Parathyroid adenoma (tissue), 2 donors: ENCODE data around the gene AATF.

ENCODE experiments used
- H2AFZ ChIP-seq: fragments of 300-600 bp; sonication (generic); one replicate; pipeline ENCODE4 v1.7.0; 2017; ENCODE audit warnings: antibody characterized with exemption, mild to moderate bottlenecking
- H3K27ac ChIP-seq: fragments of 300-600 bp; sonication (generic); one replicate; pipeline ENCODE4 v1.7.0; 2017
- H3K27me3 ChIP-seq: fragments of 300-600 bp; sonication (generic); one replicate; pipeline ENCODE4 v1.7.0; 2017; ENCODE audit warnings: low read length; ENCODE audit not compliant: control insufficient read depth, insufficient read depth
- H3K36me3 ChIP-seq: fragments of 300-600 bp; sonication (generic); one replicate; pipeline ENCODE4 v1.7.0; 2017; ENCODE audit warnings: low read length; ENCODE audit not compliant: control insufficient read depth, insufficient read depth
- H3K4me1 ChIP-seq: fragments of 300-600 bp; sonication (generic); one replicate; pipeline ENCODE4 v1.7.0; 2017; ENCODE audit warnings: control low read depth
- H3K4me2 ChIP-seq: fragments of 300-600 bp; sonication (generic); one replicate; pipeline ENCODE4 v1.7.0; 2017; ENCODE audit warnings: low read length
- H3K4me3 ChIP-seq: fragments of 300-600 bp; sonication (generic); one replicate; pipeline ENCODE4 v1.7.0; 2017; ENCODE audit warnings: low read depth, low read length
- H3K79me2 ChIP-seq: fragments of 300-600 bp; sonication (generic); one replicate; pipeline ENCODE4 v1.7.0; 2017; ENCODE audit warnings: control low read depth
- H3K9ac ChIP-seq: fragments of 300-600 bp; sonication (generic); one replicate; pipeline ENCODE4 v1.7.0; 2017; ENCODE audit warnings: mild to moderate bottlenecking
- H3K9me3 ChIP-seq: fragments of 300-600 bp; sonication (generic); one replicate; pipeline ENCODE4 v1.7.0; 2017; ENCODE audit warnings: low read length; ENCODE audit not compliant: control insufficient read depth
- CTCF ChIP-seq: fragments of 300-600 bp; sonication (generic); IDR thresholded peaks from one replicate; pipeline ENCODE4 v1.7.0; 2017; ENCODE audit warnings: antibody characterized with exemption, mild to moderate bottlenecking
- donor health status: primary hyperparathyroidism.

Gene AATF

GRCh38 chr17:36943250-36944191, 5.2 kb upstream of the AATF start:
- H3K9ac ChIP-seq: no peak overlapping the region
- no peaks in the 10 kb centered on the region for H3K79me2 ChIP-seq
- peaks cover 30% of the 10 kb centered on the region for H3K27me3 ChIP-seq
- no peak overlapping the region for H3K27ac ChIP-seq
- H3K9me3 ChIP-seq: no peaks in the 10 kb centered on the region
- H3K4me1 ChIP-seq: no peaks in the 10 kb centered on the region
- H3K4me3 ChIP-seq: no peak overlapping the region
- no peaks in the 10 kb centered on the region for H3K36me3 ChIP-seq
- H3K4me2 ChIP-seq: no peak overlapping the region
- TF ChIP-seq CTCF: no peak
- no peak overlapping the region for H2AFZ ChIP-seq

DNA sequence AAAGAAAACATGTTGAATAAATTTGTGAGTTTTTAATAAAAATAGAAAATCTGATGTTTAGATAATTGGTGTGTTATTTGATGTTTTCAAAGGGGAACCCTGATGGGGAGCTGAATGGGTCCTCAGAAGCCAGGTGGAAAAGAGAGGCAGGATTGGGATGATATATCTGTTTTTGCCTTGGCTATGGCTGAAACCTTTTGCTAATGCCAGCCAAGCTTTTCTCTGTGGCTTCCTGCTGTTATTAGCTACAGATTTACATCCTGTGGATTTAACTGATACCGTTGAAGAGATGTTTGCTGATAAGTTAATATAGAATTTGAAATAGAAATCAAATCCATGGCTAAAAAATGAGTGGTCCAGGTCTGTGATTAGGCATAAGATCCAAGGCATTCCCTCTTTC, 4.2 kb upstream of the AATF start:
- Histone ChIP-seq H3K4me2 (no peak overlapping the region), H3K27me3 (peaks cover 22% of the 10 kb centered on the region), H3K79me2 (no peaks in the 10 kb centered on the region), H3K9me3 (no peaks in the 10 kb centered on the region), H2AFZ (no peak overlapping the region), H3K36me3 (no peaks in the 10 kb centered on the region), H3K4me1 (no peaks in the 10 kb centered on the region), H3K9ac (no peak overlapping the region), H3K4me3 (no peak overlapping the region), H3K27ac (no peak overlapping the region)
- no peak for TF ChIP-seq CTCF

DNA sequence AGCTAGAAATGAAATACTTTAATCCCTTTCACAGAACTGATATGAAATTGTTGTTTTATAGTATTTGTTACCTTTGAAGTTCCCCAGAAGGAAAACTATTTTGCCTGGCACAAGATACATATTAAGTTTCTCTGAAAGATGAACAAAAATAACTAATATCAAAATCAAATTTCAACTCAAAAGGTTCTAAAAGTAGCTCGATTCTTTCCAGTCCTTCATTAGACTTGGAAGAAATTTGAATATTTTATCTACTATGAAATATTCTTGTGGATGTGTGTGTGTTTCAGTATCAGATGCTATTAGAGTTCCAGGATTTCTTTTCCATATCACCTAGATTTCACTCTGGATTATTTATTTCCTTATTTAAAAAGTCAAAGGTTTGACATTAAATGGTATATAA, 3.6 kb upstream of the AATF start:
- H3K4me1 ChIP-seq: no peaks in the 10 kb centered on the region
- no peak overlapping the region for H2AFZ ChIP-seq
- no peak overlapping the region for H3K27ac ChIP-seq
- no peak overlapping the region for H3K4me3 ChIP-seq
- no peak for TF ChIP-seq CTCF
- H3K9me3 ChIP-seq: no peaks in the 10 kb centered on the region
- no peak overlapping the region for H3K4me2 ChIP-seq
- H3K27me3 ChIP-seq: peaks cover 19% of the 10 kb centered on the region
- H3K36me3 ChIP-seq: no peaks in the 10 kb centered on the region
- H3K79me2 ChIP-seq: no peaks in the 10 kb centered on the region
- H3K9ac ChIP-seq: no peak overlapping the region

GRCh38 chr17:36945959-36946725, 2.6 kb upstream of the AATF start:
- H3K4me1 ChIP-seq: no peaks in the 10 kb centered on the region
- H3K79me2 ChIP-seq: no peaks in the 10 kb centered on the region
- no peak for TF ChIP-seq CTCF
- H3K9ac ChIP-seq: no peak overlapping the region
- H3K9me3 ChIP-seq: no peaks in the 10 kb centered on the region
- peaks cover 18% of the 10 kb centered on the region for H3K27me3 ChIP-seq
- H3K36me3 ChIP-seq: no peaks in the 10 kb centered on the region
- no peak overlapping the region for H3K4me2 ChIP-seq
- H2AFZ ChIP-seq: no peak overlapping the region
- no peak overlapping the region for H3K4me3 ChIP-seq
- no peak overlapping the region for H3K27ac ChIP-seq
